ENCODE results near the gene EPHB6.

Gene EPHB6

GRCh38 chr7:142875456-142875855, 20.6 kb downstream of the EPHB6 start:
- no peak for DNase-seq (ENCODE audit: low spot score)
- in situ Hi-C loops (cut with MboI; ENCODE audit: low sequenced_read_pairs, unreplicated experiment) = loop anchor here (10.0 kb wide), 1 partner anchor 129 kb away; no protein-coding TSS in a partner anchor
- TF ChIP-seq, protein P1, sequence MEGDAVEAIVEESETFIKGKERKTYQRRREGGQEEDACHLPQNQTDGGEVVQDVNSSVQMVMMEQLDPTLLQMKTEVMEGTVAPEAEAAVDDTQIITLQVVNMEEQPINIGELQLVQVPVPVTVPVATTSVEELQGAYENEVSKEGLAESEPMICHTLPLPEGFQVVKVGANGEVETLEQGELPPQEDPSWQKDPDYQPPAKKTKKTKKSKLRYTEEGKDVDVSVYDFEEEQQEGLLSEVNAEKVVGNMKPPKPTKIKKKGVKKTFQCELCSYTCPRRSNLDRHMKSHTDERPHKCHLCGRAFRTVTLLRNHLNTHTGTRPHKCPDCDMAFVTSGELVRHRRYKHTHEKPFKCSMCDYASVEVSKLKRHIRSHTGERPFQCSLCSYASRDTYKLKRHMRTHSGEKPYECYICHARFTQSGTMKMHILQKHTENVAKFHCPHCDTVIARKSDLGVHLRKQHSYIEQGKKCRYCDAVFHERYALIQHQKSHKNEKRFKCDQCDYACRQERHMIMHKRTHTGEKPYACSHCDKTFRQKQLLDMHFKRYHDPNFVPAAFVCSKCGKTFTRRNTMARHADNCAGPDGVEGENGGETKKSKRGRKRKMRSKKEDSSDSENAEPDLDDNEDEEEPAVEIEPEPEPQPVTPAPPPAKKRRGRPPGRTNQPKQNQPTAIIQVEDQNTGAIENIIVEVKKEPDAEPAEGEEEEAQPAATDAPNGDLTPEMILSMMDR (IDR thresholded peaks at IDR 0.05; ENCODE audit: borderline replicate concordance, control extremely low read depth, extremely low read depth, insufficient read depth, missing control alignments) = no peak

- in situ Hi-C loops (cut with MboI; ENCODE audit: low sequenced_read_pairs, unreplicated experiment) = loop anchor here (10.0 kb wide), 1 partner anchor 128 kb away; no protein-coding TSS in a partner anchor
- TF ChIP-seq, protein P1 (IDR thresholded peaks at IDR 0.05; ENCODE audit: borderline replicate concordance, control extremely low read depth, extremely low read depth, insufficient read depth, missing control alignments) = no peak
These were observed 21.5 kb downstream of the EPHB6 start for GRCh38 chr7:142876236-142876960.

GRCh38 chr7:142876991-142877910, 22.4 kb downstream of the EPHB6 start:
- DNase-seq (ENCODE audit: low spot score) = no peak
- in situ Hi-C loops (cut with MboI; ENCODE audit: low sequenced_read_pairs, unreplicated experiment) = loop anchor here (10.0 kb wide), 1 partner anchor 128 kb away; no protein-coding TSS in a partner anchor
- TF ChIP-seq, protein P1 (IDR thresholded peaks at IDR 0.05; ENCODE audit: borderline replicate concordance, control extremely low read depth, extremely low read depth, insufficient read depth, missing control alignments) = no peak

More at GRCh38 chr7:142876236-142876960, 21.5 kb downstream of the EPHB6 start:
- no peak for DNase-seq (ENCODE audit: low spot score)

DNA sequence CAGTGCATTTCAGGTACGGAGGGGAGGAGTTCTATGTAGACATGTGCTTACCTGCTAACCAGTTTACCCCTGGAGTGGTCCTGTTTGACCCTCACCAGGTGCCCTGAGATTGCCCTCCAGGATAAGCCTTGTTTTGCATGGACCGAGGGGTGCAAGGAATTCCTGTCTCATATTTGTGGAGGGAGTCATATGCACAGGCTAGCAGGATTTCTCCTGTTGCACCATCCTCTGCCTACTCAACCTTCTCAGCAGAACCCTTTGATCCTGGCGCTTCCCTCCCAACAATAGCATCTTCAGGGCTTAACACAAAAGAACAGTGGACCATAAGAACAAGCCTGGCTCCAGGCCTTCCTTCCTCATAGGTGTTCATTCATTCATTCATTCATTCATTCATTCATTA, 23.4 kb downstream of the EPHB6 start:
- in situ Hi-C loops (cut with MboI; ENCODE audit: low sequenced_read_pairs, unreplicated experiment) = loop anchor here (10.0 kb wide), 1 partner anchor 126 kb away; no protein-coding TSS in a partner anchor
- TF ChIP-seq, protein P1 (IDR thresholded peaks at IDR 0.05; ENCODE audit: borderline replicate concordance, control extremely low read depth, extremely low read depth, insufficient read depth, missing control alignments) = no peak
- no peak for DNase-seq (ENCODE audit: low spot score)

DNA sequence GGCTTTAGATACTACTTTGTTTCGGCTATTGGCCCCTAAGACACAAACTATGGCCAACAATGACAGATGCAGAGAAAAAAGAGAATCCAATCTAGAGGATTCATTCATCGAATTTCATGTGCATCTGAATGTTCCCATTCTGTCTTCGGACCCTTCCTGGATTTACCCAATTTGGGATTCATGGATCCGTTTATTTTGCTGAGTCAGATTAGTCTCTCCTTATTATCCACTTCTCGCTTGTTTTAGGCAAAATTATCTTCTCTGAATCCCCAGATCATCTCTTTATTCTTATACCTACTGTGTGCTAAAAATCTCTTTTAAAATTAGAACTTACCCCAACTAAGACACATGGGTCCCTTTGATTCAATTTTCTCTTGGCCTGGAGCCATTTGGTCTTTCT, 24.2 kb downstream of the EPHB6 start:
- in situ Hi-C loops (cut with MboI; ENCODE audit: low sequenced_read_pairs, unreplicated experiment) = loop anchor here (10.0 kb wide), 1 partner anchor 126 kb away; no protein-coding TSS in a partner anchor
- no peak for DNase-seq (ENCODE audit: low spot score)
- TF ChIP-seq, protein P1 (IDR thresholded peaks at IDR 0.05; ENCODE audit: borderline replicate concordance, control extremely low read depth, extremely low read depth, insufficient read depth, missing control alignments) = no peak

DNA sequence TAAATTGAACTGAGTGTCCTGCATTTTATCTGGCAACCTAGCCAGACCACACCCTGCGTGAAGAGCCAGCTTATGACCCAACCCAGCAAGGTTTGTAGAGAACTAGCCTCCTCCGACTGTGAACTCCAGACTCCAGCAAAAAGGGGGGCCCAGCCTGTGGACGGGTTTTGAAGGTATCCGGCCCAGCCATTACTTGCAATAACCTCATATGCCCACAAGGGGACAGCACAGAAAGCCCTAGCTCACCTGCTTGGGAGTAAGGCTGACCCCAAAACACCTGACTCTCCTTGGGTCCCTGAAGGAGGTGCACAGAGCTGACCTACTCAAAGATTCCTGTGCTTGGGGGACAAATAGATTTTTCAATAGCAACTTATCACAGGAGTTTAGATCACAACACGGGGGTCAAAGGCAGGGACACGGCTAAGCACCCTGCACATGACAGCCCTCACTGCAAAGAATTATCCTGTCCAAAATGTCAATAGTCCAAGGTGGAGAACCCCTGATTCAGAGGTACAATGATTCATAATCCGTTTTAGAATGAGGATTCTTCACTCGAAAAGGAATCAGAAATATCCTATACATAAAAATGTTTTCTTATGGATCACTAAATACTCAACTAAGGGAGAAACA, 26.1 kb downstream of the EPHB6 start:
- TF ChIP-seq, protein P1 (IDR thresholded peaks at IDR 0.05; ENCODE audit: borderline replicate concordance, control extremely low read depth, extremely low read depth, insufficient read depth, missing control alignments) = peak; percentile 77
- in situ Hi-C loops (cut with MboI; ENCODE audit: low sequenced_read_pairs, unreplicated experiment) = no loop called here
- DNase-seq (ENCODE audit: low spot score) = peak; percentile 73
